ENCODE measurements around the gene LRRC37A3. TPM values are rescaled to one million over a fixed set of nuclear protein-coding genes. Genes with fewer than 3 reads are reported as not detected.

LRRC37A3 gene
- 0.94 and 1.6 TPM in 2 replicates for total RNA-seq

DNA sequence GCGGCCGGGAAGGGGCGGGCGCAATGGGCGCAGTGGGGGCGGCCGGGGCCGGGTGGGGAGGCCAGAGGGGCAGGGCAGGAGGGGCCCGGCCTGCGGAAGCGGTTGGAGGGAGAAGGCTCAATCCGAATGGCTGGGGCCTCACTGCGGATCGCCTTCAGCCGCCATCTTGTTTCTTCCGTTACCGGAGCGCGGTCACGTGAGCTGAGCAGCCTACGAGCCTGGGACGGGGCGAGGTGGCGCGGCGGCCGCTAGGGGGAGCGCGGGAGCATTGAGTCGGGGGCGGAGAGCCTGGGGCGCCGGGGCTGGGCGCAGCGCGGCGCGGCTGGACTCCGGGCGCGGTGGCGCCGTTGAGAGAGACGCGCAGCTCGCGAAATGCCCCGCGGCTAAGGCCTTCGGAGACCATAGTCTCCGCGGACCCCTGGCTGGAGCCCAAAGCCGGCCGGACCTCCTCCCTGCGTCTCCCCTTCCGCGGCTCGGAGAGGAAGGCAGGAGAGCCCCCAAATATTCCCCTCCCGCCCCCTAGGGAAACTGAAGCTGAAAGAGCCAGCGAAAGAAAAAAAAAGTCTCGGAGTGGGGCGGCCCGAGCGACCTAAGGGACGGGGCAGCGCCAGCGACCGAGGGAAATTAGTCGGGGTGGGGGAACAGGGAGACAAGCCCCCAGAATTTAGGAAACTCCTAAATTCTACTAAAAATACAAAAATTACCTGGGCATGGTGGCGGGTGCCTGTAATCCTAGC is at the start of gene LRRC37A3:
LRRC37A3 (minus strand) TSS at position 190 of the 737 bp plus-strand sequence. CDS start 22,221 bp downstream, outside the sequence.

Other genes with a start within 250 kb of the LRRC37A3 start
- gene GNA13, start 137.3 kb upstream of the LRRC37A3 start, total RNA-seq: 50.2 and 53.1 TPM in 2 replicates
- gene RGS9, start 217.9 kb upstream of the LRRC37A3 start, total RNA-seq: 0.33 and 0.64 TPM in 2 replicates